Measurements from ENCODE around the gene TAF4B.

The TAF4B gene

DNA sequence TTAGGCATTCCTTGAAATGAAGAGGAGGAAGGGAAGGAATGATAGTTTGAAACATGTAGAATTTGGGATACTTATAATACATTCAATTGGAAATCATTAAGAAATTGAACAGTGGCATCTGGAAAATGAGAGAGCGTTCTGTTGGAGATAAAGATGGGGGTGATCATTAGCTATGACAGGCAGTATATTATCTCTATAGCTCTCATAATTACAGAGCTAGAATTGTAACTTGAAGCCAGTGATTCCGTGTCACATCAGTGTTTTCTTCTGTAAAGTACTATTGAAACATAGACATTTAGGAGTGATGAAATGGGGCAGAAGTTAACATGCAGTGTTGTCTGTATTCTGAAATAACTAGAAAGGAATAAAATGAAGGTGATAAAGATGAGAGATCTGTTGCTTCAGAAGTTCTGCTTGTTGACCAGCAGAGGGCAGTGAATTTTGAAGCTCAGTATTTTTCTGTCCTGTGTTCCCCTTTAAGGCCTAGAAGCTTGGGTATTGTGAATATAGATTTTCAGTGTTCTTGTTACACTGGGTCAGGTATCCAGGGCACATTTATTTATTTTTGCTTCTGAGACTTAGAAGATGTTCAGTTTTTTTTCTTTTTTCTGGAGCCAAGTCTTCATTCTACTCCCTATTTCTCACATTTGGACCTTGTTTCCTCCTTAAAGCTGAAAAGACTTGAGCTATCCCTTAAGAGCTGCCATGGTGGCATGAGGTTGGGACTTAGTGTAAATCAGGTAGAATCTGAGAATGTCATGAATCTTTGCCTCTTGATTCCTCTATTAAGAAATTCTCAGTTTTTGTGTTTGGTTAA lies 157.4 kb downstream of the TAF4B start:
- DNase-seq, result peak; percentile 57

DNA sequence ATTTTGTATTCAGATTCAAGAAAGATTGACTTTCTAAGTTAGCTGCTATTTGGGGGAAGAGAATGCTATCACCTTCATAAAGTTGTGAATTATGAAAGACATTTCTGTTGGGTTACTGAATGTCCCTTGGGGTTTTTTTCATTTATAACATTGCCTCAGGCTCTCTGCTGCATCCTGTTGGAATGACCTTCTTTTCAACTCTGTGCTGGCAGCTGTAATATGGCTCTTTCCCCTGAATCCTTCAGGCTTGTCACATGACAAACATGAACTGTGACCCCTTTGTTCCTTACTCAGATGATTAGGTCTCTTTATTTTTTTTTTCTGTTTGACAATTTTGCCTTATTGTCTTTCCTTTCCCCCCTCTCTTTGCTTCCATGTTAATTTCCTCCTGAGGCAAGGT lies 159.8 kb downstream of the TAF4B start:
- peak; percentile 79 for DNase-seq

DNA sequence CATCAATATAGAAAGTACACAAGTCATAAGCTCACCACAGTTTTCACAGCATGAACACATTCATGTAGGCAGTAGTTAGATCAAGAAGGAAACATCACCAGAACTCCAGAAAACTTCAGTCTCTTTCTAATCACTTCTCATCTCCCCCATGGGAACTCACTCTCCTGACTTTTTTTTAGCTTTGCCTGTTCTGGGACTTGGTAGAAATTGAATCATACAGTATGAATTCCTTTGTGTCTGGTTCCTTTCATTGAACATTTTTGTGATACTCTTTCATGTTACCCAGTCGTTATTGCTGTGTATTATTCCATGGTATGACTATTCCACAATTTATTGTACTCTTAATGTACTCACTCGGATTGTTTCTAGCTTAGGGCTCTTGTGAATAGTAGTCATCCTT lies 160.2 kb downstream of the TAF4B start:
- DNase-seq, result peak; percentile 12

DNA sequence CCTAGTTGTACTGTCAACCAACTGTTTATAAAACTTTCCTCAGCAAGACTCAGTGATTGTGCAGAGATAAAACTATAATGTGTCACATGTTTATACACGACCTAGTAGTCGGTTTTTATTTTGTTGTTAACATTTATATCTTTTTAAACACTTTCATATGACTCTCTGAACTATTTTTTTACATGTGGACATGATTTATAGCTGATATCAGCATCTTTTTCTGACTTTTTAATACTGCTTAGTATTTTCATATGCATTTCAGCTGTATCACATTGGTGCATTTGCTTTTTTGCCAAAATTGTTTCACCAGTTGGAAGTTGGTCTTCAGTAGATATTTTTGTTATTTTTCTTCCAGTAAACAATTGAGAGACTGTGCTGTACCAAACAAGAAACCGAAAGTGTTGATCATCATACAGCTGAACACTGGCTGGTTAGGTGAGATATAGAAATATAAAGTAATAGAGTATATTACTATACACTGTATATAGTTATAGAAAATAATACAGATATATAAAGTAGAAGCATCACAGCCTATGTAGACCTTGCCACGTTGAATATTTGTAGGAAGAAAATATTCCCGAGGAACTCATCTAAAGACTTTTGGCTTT lies 167.9 kb downstream of the TAF4B start:
- DNase-seq, result no peak

DNA sequence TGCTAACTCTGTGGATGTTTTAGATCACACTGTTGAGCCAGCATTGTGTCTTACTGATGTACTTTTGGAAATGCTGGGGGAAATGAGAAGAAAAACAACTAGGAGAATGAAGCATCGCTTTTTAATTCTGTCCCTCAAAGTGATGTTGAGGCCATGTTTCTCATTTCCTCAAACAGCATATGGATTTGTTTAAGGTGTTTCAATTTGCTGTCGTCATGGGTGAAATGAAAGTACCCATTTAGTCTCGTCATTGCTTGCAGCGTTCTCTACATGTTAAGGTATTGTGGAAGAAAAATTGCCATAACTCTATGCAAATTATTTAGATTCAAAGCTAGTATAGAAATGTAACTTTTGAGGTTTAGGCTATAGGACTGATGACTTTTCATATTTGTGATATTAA lies 170.8 kb downstream of the TAF4B start:
- no peak for DNase-seq

DNA sequence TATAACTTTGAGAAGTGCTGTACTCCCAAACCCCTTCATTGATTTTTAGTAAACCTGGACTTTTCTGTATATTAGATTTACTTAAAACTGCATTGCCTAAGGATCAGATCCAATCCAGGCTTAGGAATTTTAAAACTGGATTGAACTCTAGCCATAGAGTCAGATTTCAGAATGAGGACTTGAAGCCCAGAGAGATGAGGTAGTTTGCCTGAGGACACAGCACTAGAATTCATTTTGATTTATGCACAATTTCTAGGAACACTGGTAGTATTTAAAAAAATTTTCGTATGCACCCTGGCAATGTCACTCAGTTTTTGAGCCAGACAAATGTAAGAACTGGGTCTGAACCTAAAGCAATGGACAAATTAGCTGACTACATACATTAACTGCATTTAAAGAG lies 177.2 kb downstream of the TAF4B start:
- DNase-seq, result no peak

DNA sequence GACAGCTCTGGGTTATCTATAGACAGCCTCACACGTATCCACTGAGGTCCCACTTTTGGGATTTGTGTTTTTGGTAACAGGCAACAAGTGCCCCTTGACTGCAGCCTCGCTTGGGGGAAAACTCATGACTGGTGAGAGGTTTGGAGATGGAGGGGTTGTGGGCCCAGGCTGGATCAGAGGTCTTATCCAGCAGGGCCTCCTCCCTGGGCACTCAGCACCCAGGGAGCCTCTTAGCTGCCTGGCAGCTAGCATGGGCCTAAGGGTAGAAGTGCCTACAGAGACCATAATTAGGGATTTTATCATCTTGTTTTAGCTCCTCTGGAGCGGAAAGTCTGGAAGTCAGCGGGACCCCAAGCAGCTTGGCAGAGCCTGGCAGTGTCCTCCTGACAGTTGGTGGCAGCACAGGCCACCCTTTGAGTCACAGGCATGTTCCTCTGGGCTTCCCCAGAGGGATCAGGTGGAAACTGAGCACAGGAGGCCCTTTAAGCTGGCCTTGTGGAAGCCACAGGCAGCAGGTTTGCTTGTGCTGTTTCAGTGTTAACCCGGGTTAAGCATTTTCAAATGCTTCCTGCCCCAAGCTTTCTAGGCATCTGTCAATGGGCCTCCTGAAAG lies 179.1 kb downstream of the TAF4B start:
- peak; percentile 41 for DNase-seq

DNA sequence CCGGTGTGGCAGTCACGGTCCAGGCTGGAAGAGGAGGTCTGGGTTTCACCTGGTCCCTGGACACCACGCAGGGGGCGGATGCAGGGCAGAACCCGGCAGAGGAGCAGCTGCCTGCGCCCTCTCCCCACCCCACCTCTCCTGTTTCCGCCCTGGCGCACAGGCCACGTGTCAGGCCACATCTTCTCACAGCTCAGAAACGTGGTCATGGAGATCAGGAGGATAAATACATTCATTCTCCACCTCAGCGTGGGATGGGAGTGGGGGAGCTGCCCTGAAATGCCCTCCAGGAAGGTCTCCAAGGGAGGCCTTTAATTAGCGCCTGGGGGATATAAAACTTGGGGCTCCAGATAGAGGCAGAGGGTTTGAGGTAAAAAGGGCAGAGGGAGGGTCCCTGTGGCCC lies 180.1 kb downstream of the TAF4B start:
- no peak for DNase-seq

DNA sequence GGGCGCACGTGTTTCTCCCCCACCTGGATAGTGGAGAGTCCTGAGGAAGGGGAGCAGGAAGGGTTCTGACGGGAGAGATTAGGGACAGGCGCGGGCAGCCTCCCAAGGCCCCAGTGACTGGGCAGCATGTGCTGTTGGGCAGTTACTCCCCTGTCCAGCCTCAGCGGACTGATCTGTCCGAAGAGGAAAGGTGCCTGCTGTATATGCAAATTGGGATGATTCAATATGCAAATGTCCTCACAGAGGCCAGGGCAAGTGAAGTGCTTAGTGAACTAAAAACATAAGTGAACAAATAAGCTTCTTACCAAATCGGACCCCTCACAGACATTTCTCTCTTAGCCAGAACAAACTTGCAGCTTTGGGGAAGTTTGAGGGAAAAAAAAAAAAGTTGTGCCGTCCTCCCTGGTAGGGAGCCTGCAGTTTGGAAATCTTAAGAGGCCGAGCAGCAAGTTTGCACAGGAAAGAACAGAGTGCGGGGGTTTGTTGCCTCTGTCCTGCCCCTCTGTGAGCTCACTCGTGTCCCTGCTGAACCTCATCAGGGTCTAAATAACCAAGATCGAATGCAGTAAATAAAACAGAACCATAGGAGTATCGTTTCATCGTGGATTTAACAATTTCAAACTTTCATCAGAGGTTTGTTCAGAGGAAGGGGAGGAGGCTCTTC lies 180.7 kb downstream of the TAF4B start:
- no peak for DNase-seq

DNA sequence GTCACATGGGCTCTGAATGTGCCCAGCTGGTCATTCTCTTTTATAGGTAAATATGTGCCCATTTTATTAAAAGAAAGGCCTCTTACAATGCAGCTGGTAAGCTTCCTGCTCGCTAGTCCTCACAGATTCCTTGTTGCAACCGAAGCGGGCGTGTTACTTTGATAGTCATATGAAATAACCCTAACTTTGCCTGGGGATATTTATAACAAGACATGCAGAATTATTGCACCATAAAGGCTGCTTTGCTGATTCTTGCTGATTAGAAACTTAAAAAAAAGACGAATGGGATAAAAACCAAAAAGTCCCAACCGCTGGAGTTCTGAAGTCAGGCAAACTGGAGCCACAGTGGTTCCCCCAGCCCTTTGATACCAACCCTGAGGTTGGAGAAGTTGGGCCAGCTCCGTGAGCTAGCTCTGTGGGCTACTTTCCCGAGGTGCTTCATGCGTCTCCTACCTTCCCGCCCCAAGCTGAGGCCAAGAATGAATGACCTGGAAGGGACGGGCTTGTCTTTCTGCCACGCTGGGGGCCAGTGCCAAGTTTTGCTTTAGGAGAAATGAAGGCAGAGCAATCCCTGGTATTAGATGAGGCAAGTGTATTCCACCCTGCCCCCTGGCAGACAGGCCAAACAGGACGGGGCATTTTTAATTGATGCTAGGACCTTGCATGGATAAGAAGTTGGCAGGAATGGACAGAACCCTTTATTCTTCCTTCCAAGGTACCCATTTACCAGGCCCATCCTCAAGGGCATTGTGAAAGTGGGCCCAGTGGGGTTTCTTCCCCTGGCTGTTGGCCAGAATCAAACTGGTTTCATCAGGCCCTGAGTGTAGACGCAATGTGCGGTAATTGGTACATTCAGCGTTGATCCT lies 181.7 kb downstream of the TAF4B start:
- no peak for DNase-seq

DNA sequence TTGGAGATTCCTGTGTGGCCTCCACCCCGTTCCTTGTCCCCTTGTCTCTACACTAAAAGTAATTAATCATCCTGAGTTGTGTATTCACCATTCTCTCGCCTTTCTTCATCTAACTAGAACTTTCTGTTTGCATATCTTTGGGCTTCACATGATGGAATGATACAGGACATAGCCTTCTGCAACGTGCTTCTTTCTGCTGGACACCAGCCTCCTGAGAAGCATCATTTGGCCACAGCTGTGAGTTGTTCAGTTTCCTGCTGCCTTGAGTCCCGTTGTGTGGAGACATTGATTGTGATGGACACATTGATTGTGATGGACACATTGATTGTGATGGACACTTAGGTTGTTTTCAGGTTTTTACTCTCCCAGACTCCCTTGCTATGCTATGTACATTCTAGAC lies 182.8 kb downstream of the TAF4B start:
- no peak for DNase-seq

DNA sequence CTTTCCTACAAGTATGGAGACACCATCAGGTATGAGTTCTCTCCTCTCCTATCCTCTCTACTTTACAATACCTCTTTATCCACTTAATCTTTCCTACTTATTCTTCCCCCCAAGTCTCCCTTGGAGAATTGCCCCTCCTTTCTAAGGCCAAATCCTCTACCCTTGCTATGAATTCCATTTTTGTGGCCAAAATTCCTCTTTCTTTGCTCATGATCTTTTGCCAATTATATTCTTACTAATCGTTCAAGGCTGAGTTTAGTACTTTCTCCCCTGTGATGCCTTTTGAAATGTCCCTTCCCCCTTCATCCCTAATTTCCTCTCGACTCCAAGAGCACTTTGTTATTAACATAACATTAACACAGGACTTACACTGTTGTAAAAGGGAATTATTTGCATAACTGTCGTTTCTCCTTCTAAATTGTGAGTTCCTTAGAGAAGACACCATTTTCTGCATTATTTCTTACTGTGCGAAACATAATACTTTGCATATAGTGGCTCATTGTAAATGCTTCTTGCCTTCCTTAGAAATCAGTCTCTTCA lies 188.7 kb downstream of the TAF4B start:
- DNase-seq, result no peak

DNA sequence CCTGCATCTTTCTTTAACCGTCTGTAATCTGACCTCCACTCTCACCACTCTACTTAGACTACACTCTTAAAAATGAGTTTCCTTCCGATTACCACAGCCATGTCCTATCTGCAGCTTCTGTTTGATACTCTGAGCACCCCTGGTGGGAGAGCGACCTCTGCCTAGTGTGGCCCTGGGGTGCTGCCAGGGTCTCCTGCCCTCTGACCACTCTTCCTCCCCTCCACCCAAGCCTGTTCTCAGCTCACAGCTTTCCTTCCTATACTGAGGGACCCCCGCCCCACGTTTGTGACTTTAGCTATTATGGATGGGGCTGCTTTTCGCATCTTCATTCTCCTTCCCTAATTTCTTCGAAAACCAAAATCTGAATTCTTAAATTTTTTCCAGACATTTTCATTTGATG lies 189.4 kb downstream of the TAF4B start:
- no peak for DNase-seq

DNA sequence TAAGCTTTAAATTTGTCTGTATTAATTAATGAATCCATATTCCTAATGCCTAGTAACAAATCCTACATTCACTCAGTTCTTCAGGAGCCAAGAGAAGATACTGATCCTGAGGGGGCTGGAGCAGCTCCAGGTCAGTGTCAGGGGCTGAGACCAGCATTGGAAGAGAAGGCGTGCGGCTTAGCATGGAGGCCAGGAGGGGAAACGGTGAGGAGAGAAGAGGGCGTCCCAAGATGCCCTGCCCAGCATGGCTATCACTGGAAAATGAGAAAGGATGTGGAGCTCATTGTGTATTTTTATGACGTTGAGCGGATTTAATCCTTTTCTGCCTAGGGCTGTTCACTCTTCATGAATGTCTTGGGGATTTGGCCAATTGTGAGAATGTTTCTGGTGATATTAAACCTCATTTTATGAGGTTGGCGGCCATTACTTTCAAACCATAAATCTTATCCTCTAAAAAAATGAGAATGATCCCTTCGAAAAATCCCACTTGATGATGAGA lies 190.5 kb downstream of the TAF4B start:
- DNase-seq, result no peak

DNA sequence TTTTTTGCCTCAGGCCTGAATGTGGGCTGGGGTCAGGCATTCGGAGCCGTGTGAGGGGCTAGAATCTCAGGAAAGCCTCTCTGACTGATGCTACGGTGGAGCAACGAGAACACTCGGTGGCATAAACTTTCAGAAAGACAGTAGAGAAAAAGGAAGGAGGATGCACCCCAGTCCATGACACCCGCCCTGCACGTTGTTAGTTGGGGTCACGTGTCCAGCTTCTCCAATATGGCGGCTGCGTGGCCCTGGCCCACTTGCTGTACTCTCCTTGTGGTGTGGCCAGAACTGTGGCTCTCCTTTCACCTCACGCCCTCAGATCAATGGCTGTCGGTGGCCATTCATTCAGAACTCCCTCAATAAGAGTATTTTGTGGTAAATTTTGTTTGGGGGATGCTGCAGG lies 190.9 kb downstream of the TAF4B start:
- DNase-seq, result no peak

DNA sequence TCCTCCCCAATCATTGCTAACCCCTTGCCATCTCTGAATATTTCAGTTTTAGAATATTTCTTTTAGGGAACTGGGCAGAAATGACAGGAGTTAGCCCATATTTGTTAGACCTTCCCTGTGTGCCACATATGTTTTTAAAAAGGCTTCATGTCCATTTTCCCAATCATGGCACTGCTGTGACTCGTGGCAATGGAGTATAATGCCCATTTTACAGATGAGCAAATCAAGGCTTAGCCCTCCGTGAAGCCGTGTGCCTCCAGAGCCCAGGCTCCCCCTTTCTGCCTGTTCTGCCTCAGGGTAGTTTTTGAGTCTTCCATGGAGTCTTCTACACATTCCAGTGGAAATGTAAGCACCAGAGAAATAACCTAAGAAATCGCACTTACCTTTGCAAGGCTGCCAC lies 192.0 kb downstream of the TAF4B start:
- DNase-seq, result no peak

DNA sequence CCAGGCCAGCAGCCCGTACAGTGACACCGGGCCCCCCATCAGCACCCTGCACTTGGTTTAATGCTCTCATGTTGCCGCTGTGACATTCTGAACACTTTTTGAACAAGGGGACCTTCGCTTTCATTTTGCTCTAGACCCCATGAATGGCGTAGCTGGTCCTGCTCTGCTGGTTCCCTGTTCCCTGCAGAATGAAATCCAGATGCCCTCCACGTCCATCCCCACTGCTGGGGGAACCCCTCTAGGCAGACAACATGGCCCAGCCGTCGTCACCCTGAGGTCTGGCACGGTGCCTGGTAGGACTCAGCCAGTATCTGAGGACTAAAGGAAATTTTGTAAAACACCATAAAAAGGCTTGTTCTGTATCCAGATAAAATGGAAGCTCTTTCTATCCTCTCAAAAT lies 193.5 kb downstream of the TAF4B start:
- no peak for DNase-seq

DNA sequence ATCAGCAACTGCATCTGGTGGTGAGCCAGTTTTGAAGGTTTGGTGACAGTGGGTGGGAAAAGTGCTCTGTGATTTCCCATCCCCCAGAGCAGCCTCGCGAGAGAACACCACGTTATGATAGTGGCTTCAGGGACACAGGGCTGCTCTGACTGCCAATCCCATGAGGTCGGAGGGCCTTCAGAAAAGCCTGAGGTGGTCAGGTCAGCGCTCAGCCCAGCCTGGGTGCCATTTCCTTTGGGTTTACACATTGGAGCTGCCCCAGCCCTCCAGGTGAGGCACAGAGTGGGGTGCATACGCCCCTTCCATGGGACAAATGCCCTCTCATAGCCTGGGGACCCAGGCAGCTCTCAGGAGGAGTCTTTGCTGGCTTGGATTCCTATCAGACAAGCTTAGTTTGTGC lies 195.3 kb downstream of the TAF4B start:
- DNase-seq, result no peak

DNA sequence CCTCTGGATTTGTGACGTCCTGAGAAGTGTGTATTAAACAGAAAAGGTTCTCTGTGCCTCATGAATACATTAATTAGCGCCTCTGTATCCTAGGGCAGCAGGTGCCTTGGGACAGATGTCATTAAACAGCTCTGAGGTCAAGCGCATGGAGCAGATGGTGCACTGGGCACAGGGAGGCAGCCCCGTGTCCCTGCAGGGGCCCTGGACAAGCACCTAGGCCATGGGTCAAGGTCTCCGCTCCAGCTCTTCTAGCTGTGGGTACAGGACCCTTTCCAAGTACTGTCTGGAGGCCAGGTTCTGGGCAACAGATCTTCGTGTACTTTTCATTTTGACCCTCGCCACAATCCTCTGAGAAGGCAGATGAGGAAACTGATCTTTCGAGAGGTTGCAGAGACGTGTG lies 195.7 kb downstream of the TAF4B start:
- no peak for DNase-seq

DNA sequence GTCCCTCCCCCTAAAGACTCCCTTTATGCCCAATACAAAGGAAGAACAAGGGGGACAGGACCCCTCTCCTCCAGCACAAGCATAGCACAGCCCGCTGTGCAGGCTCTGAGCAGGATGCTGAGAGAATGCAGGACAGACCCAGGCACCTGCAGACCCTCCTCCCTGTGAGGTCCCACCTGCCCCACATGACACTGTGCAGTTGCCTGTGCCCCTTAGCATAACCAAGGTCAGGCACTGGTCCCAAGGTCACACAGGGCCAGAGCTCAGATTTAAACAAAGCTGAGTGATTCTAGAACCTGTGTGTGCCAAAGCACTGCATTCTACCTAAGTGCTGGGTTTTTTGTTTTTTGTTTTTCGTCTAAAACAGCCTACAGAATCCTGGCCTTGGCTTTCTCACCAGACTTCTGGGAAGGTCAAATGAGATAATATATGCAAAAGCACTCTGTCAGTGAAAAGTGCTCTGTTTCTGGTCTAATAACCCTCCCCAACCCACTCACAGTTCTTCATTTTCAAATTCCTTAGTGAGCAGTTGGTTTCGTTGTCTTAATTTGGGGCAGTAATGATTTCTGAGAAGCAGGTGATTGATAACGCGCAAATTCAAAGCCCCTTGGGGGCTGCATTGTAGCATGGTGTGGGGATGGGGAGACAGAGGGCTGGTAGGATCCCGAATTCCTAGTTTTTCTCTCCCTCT lies 196.4 kb downstream of the TAF4B start:
- no peak for DNase-seq

DNA sequence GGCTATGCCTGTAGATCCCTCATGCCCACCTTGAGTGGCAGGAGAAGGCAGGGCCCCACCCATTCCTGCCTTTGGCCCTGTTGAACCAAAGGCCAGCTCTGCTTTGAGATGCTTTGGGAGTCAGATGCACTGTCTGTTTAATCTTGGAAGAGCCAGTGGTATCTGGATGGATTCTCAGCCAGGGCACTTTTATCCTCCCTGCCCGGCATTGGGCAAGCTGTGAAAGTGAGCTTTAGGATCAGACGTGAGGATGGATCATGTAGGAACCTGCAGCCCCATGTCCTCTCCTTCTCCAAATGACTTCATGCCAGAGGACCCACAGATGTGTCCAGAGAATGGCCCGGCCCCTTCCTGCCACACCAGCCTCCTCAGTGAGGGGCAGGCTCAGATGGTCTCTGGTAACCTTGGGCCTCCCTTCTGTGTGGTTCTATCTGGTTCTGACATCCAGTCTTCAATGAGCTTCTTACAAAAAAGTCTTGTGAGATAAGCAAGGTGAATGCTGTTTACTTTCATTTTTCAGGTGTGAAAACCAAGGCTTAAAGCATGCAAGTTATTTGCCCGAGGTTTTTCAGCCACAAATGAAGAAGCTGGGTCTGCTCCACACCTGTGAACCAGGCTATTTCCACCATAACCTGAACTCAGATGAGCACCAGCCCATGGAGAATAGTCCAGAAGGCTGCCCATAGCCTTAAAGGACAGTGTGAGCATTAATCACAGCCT lies 198.3 kb downstream of the TAF4B start:
- DNase-seq, result no peak

All from EL (cell line).